ENCODE measurements around the gene PTPA.

GRCh38 chr9:129105857-129106694 lies 5.1 kb upstream of the PTPA start:
- TF ChIP-seq, protein P1, sequence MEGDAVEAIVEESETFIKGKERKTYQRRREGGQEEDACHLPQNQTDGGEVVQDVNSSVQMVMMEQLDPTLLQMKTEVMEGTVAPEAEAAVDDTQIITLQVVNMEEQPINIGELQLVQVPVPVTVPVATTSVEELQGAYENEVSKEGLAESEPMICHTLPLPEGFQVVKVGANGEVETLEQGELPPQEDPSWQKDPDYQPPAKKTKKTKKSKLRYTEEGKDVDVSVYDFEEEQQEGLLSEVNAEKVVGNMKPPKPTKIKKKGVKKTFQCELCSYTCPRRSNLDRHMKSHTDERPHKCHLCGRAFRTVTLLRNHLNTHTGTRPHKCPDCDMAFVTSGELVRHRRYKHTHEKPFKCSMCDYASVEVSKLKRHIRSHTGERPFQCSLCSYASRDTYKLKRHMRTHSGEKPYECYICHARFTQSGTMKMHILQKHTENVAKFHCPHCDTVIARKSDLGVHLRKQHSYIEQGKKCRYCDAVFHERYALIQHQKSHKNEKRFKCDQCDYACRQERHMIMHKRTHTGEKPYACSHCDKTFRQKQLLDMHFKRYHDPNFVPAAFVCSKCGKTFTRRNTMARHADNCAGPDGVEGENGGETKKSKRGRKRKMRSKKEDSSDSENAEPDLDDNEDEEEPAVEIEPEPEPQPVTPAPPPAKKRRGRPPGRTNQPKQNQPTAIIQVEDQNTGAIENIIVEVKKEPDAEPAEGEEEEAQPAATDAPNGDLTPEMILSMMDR (conservative IDR thresholded peaks at IDR 0.05 in 1 of 2, IDR thresholded peaks at IDR 0.05 in 1 of 2; ENCODE audit: low read depth in 1 of 2, low read length in 2 of 2): no peak
- no peak for TF ChIP-seq EZH2 (IDR thresholded peaks at IDR 0.05; ENCODE audit: low read length, missing control alignments)
